Measurements from ENCODE around the gene MARVELD1.

MARVELD1 gene

GRCh38 chr10:97713339-97713825 is at the start of gene MARVELD1:
Gene MARVELD1, plus strand, starts transcription at chr10:97713730. Its CDS starts 147 bp downstream, at chr10:97713877.
- H3K4me3 ChIP-seq (replicated peaks; ENCODE audit: low read depth, low read length), result peak within 1 kb of the TSS; percentile 79
- no peak for DNase-seq (ENCODE audit: extremely low read depth, low read depth)
- TF ChIP-seq CTCF (IDR thresholded peaks at IDR 0.05; ENCODE audit: low read depth, low read length, missing control alignments), result no peak

- no peak overlapping the region for H3K4me3 ChIP-seq (replicated peaks; ENCODE audit: low read depth, low read length)
- no peak for TF ChIP-seq CTCF (IDR thresholded peaks at IDR 0.05; ENCODE audit: low read depth, low read length, missing control alignments)
- DNase-seq (ENCODE audit: extremely low read depth, low read depth), result no peak
Measured at GRCh38 chr10:97664282-97664850, 49.2 kb upstream of the MARVELD1 start.

- H3K4me3 ChIP-seq (replicated peaks; ENCODE audit: low read depth, low read length), result no peak overlapping the region
- no peak for DNase-seq (ENCODE audit: extremely low read depth, low read depth)
- TF ChIP-seq CTCF (IDR thresholded peaks at IDR 0.05; ENCODE audit: low read depth, low read length, missing control alignments), result no peak
Measured at GRCh38 chr10:97666992-97667391, 46.5 kb upstream of the MARVELD1 start.

- no peak overlapping the region for H3K4me3 ChIP-seq (replicated peaks; ENCODE audit: low read depth, low read length)
- TF ChIP-seq CTCF (IDR thresholded peaks at IDR 0.05; ENCODE audit: low read depth, low read length, missing control alignments), result no peak
- DNase-seq (ENCODE audit: extremely low read depth, low read depth), result no peak
Measured at GRCh38 chr10:97667463-97667862, 46.1 kb upstream of the MARVELD1 start.

GRCh38 chr10:97669571-97669970 is 44.0 kb upstream of the MARVELD1 start:
- TF ChIP-seq CTCF (IDR thresholded peaks at IDR 0.05; ENCODE audit: low read depth, low read length, missing control alignments), result no peak

GRCh38 chr10:97673736-97674525 is 39.6 kb upstream of the MARVELD1 start:
- H3K4me3 ChIP-seq (replicated peaks; ENCODE audit: low read depth, low read length), result no peak overlapping the region
- DNase-seq (ENCODE audit: extremely low read depth, low read depth), result peak; percentile 69
- no peak for TF ChIP-seq CTCF (IDR thresholded peaks at IDR 0.05; ENCODE audit: low read depth, low read length, missing control alignments)

More at GRCh38 chr10:97669571-97669970, 44.0 kb upstream of the MARVELD1 start:
- no peak overlapping the region for H3K4me3 ChIP-seq (replicated peaks; ENCODE audit: low read depth, low read length)
- no peak for DNase-seq (ENCODE audit: extremely low read depth, low read depth)
